ENCODE data around the gene KAZALD1.
A peak's percentile ranks its signal among the peaks of the same experiment; 100 is the strongest.

Gene KAZALD1

GRCh38 chr10:101061624-101062231 lies at the start of gene KAZALD1:
Gene KAZALD1 (plus strand): TSS chr10:101061989. CDS start chr10:101062593, 604 bp downstream.
- H3K4me3 Mint-ChIP-seq: peak within 1 kb of the TSS; percentile 92
- peak; percentile 67 for DNase-seq
- H3K9me3 Mint-ChIP-seq: no peaks in the 10 kb centered on the region
- H3K4me1 Mint-ChIP-seq: peaks cover 59% of the 10 kb centered on the region
- TF ChIP-seq CTCF (IDR thresholded peaks at IDR 0.05): no peak
- H3K36me3 Mint-ChIP-seq (ENCODE audit: low read depth): no peaks in the 10 kb centered on the region
- peak within 1 kb of the TSS; percentile 96 for H3K27ac Mint-ChIP-seq
- H3K27me3 Mint-ChIP-seq (ENCODE audit: low read depth, poor library complexity): peaks cover 52% of the 10 kb centered on the region

- peak; percentile 78 for TF ChIP-seq CTCF (IDR thresholded peaks at IDR 0.05)
- peaks cover 32% of the 10 kb centered on the region for H3K27me3 Mint-ChIP-seq (ENCODE audit: low read depth, poor library complexity)
- H3K4me1 Mint-ChIP-seq: peaks cover 71% of the 10 kb centered on the region
- peak; percentile 83 for DNase-seq
- H3K27ac Mint-ChIP-seq: no peak overlapping the region
- H3K4me3 Mint-ChIP-seq: no peak overlapping the region
- H3K36me3 Mint-ChIP-seq (ENCODE audit: low read depth): no peaks in the 10 kb centered on the region
- H3K9me3 Mint-ChIP-seq: no peaks in the 10 kb centered on the region
Observed at GRCh38 chr10:101012525-101013364, 49.0 kb upstream of the KAZALD1 start.

GRCh38 chr10:101013365-101013825 lies 48.4 kb upstream of the KAZALD1 start:
- TF ChIP-seq CTCF (IDR thresholded peaks at IDR 0.05): no peak
- Mint-ChIP-seq H3K27ac (no peak overlapping the region), H3K9me3 (no peaks in the 10 kb centered on the region), H3K4me1 (peaks cover 68% of the 10 kb centered on the region), H3K36me3 (ENCODE audit: low read depth) (no peaks in the 10 kb centered on the region), H3K27me3 (ENCODE audit: low read depth, poor library complexity) (peaks cover 39% of the 10 kb centered on the region), H3K4me3 (no peak overlapping the region)
- no peak for DNase-seq

- H3K27me3 Mint-ChIP-seq (ENCODE audit: low read depth, poor library complexity): peaks cover 48% of the 10 kb centered on the region
- H3K4me3 Mint-ChIP-seq: no peak overlapping the region
- H3K27ac Mint-ChIP-seq: no peak overlapping the region
- no peaks in the 10 kb centered on the region for H3K36me3 Mint-ChIP-seq (ENCODE audit: low read depth)
- peaks cover 63% of the 10 kb centered on the region for H3K4me1 Mint-ChIP-seq
- peak; percentile 81 for TF ChIP-seq CTCF (IDR thresholded peaks at IDR 0.05)
- no peaks in the 10 kb centered on the region for H3K9me3 Mint-ChIP-seq
- DNase-seq: peak; percentile 90
Observed at GRCh38 chr10:101014230-101014884, 47.4 kb upstream of the KAZALD1 start.

- H3K36me3 Mint-ChIP-seq (ENCODE audit: low read depth): no peaks in the 10 kb centered on the region
- no peak overlapping the region for H3K27ac Mint-ChIP-seq
- H3K9me3 Mint-ChIP-seq: no peaks in the 10 kb centered on the region
- no peak for DNase-seq
- peaks cover 62% of the 10 kb centered on the region for H3K4me1 Mint-ChIP-seq
- H3K27me3 Mint-ChIP-seq (ENCODE audit: low read depth, poor library complexity): peaks cover 53% of the 10 kb centered on the region
- no peak overlapping the region for H3K4me3 Mint-ChIP-seq
- no peak for TF ChIP-seq CTCF (IDR thresholded peaks at IDR 0.05)
Observed at GRCh38 chr10:101014966-101015581, 46.7 kb upstream of the KAZALD1 start.

Measured in nephron progenitor cell (in vitro differentiated cells).